Endothelial cell (in vitro differentiated cells): ENCODE data around the gene RPL31. TPM values are rescaled to one million over a fixed set of nuclear protein-coding genes. Genes with fewer than 3 reads are reported as not detected.

Experiments used
- DNase-seq: peaks from one replicate; pipeline ENCODE4 v3.0.0; 2021; ENCODE audit warnings: low spot score
- H3K27ac Mint-ChIP-seq: one replicate; pipeline ENCODE4 v1.8.0; 2021; ENCODE audit warnings: mixed read lengths, inconsistent platforms; ENCODE audit not compliant: unreplicated experiment
- H3K27me3 Mint-ChIP-seq: one replicate; pipeline ENCODE4 v1.8.0; 2021; ENCODE audit warnings: mild to moderate bottlenecking, moderate library complexity, mixed read lengths, inconsistent platforms; ENCODE audit not compliant: unreplicated experiment
- H3K36me3 Mint-ChIP-seq: one replicate; pipeline ENCODE4 v1.8.0; 2021; ENCODE audit warnings: mild to moderate bottlenecking, low read depth, mixed read lengths, inconsistent platforms; ENCODE audit not compliant: unreplicated experiment
- H3K4me1 Mint-ChIP-seq: one replicate; pipeline ENCODE4 v1.8.0; 2021; ENCODE audit warnings: mild to moderate bottlenecking, mixed read lengths, inconsistent platforms; ENCODE audit not compliant: unreplicated experiment
- H3K4me3 Mint-ChIP-seq: one replicate; pipeline ENCODE4 v1.8.0; 2021; ENCODE audit warnings: mild to moderate bottlenecking, mixed read lengths, inconsistent platforms; ENCODE audit not compliant: unreplicated experiment
- H3K9me3 Mint-ChIP-seq: one replicate; pipeline ENCODE4 v1.8.0; 2021; ENCODE audit warnings: mixed read lengths, inconsistent platforms; ENCODE audit not compliant: unreplicated experiment
- total RNA-seq: library from RNA; stranded (reverse); fragmentation: NEBNext Ultra II Directional; extraction: Animal tissue kit (Norgen Biotek cat#: 25700); gene quantifications from one replicate; pipeline ENCODE4 v1.2.1, GENCODE V29; 2021; ENCODE audit not compliant: unreplicated experiment
- TF ChIP-seq, protein P1 (sequence below): fragments of 200-600 bp; sonication (generic); IDR thresholded peaks from one replicate; pipeline ENCODE4 v1.5.0; 2021; ENCODE audit warnings: antibody characterized with exemption; ENCODE audit not compliant: unreplicated experiment

The RPL31 gene
- total RNA-seq, 1 donor from 2014 or later: 1,589 TPM

DNA sequence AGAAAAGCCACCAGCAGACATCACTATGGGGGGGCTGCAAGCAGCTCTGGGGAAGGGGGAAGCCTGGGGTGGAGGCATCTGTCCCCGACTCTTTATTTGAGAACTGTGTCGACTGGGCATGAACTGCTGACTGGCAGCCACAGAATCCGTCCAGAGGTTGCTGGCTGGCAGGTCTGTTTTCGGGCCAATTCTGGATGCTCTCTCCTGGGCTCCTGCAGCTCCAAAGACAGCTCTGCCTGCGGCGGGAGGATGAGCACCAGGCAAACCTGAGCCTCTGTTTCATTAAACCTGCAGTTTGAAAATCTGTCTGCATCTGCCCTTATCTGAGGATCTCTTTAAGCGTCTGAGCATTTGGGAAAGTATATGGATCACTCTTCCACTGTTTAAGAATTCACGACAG is 34.4 kb upstream of the RPL31 start:
- Mint-ChIP-seq H3K27ac (peak overlapping the region; percentile 17), H3K9me3 (no peaks in the 10 kb centered on the region), H3K4me3 (no peak overlapping the region), H3K27me3 (peaks cover 8% of the 10 kb centered on the region), H3K4me1 (peaks cover 2% of the 10 kb centered on the region), H3K36me3 (peaks cover 32% of the 10 kb centered on the region)
- TF ChIP-seq, protein P1, sequence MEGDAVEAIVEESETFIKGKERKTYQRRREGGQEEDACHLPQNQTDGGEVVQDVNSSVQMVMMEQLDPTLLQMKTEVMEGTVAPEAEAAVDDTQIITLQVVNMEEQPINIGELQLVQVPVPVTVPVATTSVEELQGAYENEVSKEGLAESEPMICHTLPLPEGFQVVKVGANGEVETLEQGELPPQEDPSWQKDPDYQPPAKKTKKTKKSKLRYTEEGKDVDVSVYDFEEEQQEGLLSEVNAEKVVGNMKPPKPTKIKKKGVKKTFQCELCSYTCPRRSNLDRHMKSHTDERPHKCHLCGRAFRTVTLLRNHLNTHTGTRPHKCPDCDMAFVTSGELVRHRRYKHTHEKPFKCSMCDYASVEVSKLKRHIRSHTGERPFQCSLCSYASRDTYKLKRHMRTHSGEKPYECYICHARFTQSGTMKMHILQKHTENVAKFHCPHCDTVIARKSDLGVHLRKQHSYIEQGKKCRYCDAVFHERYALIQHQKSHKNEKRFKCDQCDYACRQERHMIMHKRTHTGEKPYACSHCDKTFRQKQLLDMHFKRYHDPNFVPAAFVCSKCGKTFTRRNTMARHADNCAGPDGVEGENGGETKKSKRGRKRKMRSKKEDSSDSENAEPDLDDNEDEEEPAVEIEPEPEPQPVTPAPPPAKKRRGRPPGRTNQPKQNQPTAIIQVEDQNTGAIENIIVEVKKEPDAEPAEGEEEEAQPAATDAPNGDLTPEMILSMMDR: no peak
- DNase-seq: no peak

DNA sequence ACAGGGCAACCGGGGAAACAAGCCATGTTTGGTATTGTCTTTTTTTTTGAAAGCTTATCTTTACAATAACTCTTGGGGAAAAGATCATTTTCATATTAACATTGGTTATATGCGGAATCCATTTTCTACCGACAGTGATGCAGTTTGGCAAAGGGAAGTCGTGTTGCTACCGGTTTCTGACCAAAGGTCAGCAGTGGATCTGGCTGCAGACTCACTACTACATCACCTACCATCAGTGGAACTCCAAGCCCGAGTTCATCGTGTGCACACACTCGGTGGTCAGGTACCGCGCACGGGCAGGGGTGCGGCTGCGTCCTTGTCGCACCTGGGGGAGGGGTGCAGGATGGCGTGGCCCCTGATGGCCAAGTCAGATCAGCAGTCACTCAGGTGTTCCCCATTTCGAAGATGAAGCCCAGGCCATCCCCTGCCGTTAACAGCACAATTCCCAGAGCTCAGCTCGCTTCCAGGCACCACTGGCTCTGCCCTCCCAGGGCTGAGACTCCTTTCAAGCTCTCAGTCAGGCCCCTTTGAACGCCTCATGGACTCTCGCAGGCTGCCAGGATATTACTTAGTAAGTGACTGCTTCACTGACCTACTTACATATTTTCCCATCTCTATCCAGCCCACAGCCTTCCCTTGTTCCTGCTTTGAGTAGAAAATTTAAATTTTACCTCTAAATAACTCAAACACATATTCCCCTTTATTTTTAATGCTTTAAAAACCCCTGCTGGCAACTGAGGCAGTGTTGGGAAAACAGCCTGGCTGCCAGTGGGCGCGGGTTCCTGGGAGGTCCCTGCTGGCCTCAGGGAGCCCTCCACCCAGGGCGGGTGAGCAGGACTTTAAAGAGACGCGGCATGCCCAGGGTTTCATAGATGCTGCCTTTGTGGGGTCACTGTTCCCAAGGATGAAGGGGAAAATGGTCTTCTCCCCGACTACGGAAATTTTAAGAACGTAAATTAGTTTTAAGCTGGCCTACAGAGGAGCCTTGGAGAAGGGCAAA is 33.6 kb upstream of the RPL31 start:
- Mint-ChIP-seq H3K36me3 (peaks cover 36% of the 10 kb centered on the region), H3K27me3 (peaks cover 8% of the 10 kb centered on the region), H3K4me1 (peaks cover 2% of the 10 kb centered on the region), H3K4me3 (no peak overlapping the region), H3K27ac (peak overlapping the region; percentile 17), H3K9me3 (no peaks in the 10 kb centered on the region)
- DNase-seq: no peak
- TF ChIP-seq, protein P1: no peak

DNA sequence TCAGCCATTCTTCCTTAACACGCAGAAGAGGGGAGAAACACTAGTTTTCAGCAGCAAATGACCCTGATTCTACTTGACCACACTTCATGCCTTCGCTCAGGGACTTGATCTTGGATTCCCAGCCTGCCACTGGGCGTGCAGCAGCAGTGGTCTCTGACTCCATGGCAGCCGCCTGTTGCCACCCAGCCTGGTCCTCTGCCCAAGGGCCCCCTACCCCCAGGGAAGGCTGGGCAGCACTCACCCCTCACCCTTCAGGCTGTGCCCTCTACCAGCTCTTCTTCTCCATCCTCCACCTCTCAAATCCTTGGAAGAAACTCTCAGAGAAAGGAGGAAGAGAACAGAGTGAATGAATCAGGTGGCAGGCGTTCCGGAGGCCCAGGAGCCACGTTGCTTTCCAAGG is 32.1 kb upstream of the RPL31 start:
- Mint-ChIP-seq H3K27ac (no peak overlapping the region), H3K27me3 (peaks cover 9% of the 10 kb centered on the region), H3K9me3 (no peaks in the 10 kb centered on the region), H3K36me3 (peaks cover 41% of the 10 kb centered on the region), H3K4me1 (no peaks in the 10 kb centered on the region), H3K4me3 (peak overlapping the region; percentile 28)
- no peak for DNase-seq
- TF ChIP-seq, protein P1: no peak

DNA sequence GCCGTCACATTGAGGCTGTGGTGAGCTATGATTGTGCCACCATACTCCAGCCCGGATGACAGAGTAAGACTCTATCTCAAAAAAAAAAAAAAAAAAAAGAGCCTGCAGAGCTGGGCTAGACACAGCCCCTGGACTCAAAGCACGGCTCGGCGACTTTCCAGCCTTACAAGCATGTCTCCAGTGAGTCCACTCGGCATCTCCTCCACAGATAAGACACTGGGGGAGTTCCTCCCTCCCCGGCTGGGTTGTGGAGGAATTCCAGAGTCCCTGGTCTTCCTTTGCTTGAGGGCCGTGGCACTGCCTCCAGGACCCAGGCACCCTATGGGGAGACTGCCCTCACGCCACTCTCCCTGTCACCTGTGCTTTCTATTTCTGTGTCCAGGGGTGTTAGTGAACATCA is 30.9 kb upstream of the RPL31 start:
- TF ChIP-seq, protein P1: no peak
- H3K4me1 Mint-ChIP-seq: no peaks in the 10 kb centered on the region
- no peaks in the 10 kb centered on the region for H3K9me3 Mint-ChIP-seq
- H3K36me3 Mint-ChIP-seq: peaks cover 50% of the 10 kb centered on the region
- peaks cover 12% of the 10 kb centered on the region for H3K27me3 Mint-ChIP-seq
- H3K27ac Mint-ChIP-seq: no peak overlapping the region
- H3K4me3 Mint-ChIP-seq: no peak overlapping the region
- no peak for DNase-seq

DNA sequence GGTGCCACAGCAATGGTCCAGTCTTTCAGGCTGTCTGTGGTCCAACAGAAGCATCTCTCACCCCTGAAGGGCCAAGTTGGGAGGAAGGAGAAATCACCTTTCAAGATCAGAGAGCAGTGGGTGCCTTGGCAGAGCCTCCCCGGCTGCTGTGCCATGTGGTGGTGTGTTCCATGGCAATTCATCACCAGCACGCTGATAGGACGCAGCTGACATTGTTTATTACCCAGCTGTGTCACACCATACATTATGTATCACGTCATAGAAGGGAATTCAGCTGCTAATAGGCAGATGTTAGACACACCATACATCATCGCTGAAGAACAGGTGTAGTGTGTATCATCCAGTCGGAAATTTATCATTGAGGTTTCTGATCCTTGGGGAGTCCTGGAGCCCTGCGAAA is 29.6 kb upstream of the RPL31 start:
- peaks cover 56% of the 10 kb centered on the region for H3K36me3 Mint-ChIP-seq
- H3K27ac Mint-ChIP-seq: no peak overlapping the region
- H3K4me1 Mint-ChIP-seq: no peaks in the 10 kb centered on the region

More for the DNA sequence above, 29.6 kb upstream of the RPL31 start:
- TF ChIP-seq, protein P1: no peak
- H3K27me3 Mint-ChIP-seq: peaks cover 12% of the 10 kb centered on the region
- H3K9me3 Mint-ChIP-seq: no peaks in the 10 kb centered on the region
- H3K4me3 Mint-ChIP-seq: no peak overlapping the region
- no peak for DNase-seq
